CD4-positive, alpha-beta T cell treated with Interleukin-2 at 100 ng/mL for 4 hours (primary cell): Measurements from ENCODE around the gene NHERF2.

ENCODE experiments used
- DNase-seq: peaks from one replicate; pipeline ENCODE4 v3.0.0-alpha.2; 2020; ENCODE audit warnings: low spot score

NHERF2 gene

GRCh38 chr16:2061526-2061925 is 34.8 kb downstream of the NHERF2 start:
- DNase-seq = no peak

DNA sequence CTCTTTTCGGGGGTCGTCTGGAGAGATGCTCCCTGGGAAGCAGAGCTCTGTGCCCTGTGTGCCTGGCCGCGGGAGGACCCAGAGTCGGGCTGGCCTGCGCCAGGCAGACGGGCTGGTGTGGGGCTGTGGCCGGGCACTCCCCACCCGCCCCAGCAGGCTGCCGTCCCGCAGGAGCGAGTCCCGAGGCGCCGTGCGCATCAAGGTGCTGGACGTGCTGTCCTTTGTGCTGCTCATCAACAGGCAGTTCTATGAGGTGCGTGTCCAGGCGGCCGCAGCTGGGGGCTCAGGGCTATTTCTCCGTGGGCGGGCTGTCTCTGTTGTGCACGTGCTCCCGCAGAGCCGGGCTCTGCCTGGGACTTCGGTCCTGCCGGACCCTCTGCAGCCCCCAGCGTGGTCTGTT is 36.1 kb downstream of the NHERF2 start:
- no peak for DNase-seq

GRCh38 chr16:2063861-2064260 is 37.2 kb downstream of the NHERF2 start:
- DNase-seq = no peak

GRCh38 chr16:2064368-2064945 is 37.8 kb downstream of the NHERF2 start:
- DNase-seq = no peak

- DNase-seq = no peak
Measured at GRCh38 chr16:2066139-2066538, 39.4 kb downstream of the NHERF2 start.

DNA sequence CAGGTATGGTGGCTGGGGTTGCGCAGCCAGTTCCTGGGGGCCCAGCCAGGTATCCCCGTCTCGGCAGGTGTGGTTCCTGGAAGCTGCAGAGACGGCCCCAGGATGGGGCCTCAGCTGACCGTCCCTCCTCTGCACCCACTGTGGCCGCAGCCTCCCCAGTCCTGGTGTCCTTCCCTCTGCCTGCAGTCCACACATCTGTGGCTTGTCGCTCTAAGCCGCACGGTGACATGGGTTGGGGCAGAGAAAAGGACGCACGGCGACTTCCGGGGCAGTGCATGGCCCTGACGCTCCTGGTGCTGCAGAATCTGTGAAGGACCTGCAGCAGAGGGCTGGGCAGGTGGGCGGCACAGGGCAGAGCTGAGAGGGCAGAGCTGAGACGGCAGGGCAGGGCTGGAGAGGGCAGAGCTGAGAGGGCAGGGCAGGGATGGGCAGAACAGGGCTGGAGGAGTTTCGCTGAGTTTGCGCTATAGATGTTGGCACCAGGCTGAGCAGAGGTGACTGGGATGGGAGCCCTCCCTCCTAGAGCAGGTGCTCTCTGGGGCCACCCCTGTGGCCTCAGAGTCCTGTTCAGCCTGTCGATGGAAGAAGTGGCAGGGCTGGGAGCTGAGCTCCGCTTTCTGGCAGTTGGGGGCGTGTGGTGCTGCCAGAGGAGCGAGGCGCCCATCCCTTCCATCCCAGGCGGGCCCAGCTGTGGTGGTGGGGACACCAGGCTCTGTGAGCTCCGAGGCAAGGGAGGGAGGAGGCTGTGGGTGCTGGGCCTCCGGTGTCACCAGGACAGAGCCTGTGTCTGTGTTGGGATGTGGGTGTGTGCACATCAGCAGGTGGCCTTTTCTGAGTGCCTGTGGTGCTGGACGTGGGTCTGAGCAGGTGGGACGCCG is 44.1 kb downstream of the NHERF2 start:
- DNase-seq = no peak

- no peak for DNase-seq
Measured at GRCh38 chr16:2071454-2072202, 44.9 kb downstream of the NHERF2 start.

- DNase-seq = no peak
Measured at GRCh38 chr16:2072926-2073325, 46.2 kb downstream of the NHERF2 start.

GRCh38 chr16:2074071-2074470 is 47.4 kb downstream of the NHERF2 start:
- DNase-seq = no peak

- DNase-seq = no peak
Measured at GRCh38 chr16:2075631-2076030, 48.9 kb downstream of the NHERF2 start.

DNA sequence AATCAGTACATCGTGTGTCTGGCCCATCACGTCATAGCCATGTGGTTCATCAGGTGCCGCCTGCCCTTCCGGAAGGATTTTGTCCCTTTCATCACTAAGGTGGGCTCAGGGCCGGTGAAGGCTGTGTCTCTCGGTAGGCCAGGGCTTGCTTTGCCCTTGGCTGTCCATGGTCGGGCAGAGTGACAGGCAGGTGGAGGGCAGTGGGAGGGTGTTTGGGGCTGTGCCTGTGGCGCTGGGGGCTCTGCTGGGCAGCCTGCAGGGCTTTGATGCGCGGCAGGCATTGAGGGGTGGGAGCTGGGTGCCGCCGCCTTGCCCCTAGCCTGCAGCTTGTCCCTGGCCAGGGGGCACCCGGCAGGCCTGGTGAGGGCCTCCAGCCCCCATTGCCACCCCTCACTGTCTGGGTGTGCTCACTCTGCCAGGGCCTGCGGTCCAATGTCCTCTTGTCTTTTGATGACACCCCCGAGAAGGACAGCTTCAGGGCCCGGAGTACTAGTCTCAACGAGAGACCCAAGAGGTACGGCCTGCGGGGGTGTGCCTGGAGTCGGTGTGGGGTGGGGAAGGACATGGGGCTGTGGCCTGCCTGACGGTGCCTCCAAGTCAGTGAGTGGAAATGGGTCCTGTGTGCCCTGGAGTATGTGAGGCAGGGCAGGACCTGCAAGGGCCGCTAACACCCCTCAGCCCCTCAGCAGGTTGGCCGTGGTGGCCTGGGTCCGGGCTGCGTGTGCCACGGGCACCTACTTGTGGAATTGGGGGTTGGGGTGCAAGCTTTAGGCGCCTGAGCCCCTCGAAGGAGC is 49.6 kb downstream of the NHERF2 start:
- DNase-seq = no peak

DNA sequence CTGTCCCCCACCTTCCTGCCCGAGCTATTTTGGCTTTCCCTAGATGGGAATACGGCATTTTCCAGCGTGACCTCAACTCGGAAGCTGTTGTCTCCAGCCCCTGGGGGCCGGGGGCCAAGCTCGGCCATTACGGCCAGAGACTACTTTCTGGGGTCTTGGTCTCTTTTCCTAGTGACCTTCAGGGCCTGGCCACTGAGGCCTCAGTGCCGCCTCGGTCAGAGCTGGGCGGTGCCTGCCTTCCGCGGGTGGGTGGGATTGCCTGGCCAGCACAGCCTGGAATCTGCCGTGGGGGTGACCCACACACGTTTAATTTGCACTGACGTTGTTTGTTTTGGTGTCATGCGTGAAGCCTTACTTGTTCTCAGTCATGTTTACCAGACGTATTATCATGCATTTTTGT is 50.3 kb downstream of the NHERF2 start:
- DNase-seq = no peak

GRCh38 chr16:2077696-2078095 is 51.0 kb downstream of the NHERF2 start:
- no peak for DNase-seq

DNA sequence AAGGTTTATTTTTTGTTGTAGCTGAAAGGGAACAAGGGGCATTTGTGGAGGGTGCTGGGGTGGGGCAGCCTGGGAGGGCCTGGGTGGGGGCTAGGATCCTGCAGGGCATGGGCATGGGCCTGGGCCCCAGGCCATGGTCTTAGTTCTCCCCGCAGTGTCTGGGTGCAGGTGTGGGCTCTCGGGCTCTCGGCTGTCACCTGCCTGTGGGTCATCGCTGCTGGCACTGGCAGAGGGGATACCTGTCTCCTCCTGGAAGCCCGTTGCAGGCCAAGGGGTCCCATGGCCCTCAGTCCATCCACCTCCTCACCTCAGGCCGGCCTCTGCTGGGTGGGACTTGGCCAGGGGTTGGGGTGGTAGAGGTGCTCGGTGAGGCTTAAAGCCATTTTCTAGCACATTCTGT is 51.4 kb downstream of the NHERF2 start:
- DNase-seq = no peak

GRCh38 chr16:2078691-2079090 is 52.0 kb downstream of the NHERF2 start:
- no peak for DNase-seq

GRCh38 chr16:2079311-2079800 is 52.7 kb downstream of the NHERF2 start:
- DNase-seq = no peak

DNA sequence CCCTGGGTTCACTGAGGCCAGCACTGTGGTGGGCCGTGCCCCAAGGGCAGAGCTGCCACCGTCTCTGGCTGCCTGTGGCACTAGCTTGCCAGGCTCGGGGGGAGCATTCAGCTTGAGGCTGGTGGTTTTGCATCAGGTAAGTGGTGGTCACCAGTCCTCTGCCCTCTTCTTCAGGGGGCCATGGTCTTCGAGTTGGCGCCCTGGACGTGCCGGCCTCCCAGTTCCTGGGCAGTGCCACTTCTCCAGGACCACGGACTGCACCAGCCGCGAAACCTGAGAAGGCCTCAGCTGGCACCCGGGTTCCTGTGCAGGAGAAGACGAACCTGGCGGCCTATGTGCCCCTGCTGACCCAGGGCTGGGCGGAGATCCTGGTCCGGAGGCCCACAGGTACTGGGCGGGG is 53.3 kb downstream of the NHERF2 start:
- DNase-seq = no peak

DNA sequence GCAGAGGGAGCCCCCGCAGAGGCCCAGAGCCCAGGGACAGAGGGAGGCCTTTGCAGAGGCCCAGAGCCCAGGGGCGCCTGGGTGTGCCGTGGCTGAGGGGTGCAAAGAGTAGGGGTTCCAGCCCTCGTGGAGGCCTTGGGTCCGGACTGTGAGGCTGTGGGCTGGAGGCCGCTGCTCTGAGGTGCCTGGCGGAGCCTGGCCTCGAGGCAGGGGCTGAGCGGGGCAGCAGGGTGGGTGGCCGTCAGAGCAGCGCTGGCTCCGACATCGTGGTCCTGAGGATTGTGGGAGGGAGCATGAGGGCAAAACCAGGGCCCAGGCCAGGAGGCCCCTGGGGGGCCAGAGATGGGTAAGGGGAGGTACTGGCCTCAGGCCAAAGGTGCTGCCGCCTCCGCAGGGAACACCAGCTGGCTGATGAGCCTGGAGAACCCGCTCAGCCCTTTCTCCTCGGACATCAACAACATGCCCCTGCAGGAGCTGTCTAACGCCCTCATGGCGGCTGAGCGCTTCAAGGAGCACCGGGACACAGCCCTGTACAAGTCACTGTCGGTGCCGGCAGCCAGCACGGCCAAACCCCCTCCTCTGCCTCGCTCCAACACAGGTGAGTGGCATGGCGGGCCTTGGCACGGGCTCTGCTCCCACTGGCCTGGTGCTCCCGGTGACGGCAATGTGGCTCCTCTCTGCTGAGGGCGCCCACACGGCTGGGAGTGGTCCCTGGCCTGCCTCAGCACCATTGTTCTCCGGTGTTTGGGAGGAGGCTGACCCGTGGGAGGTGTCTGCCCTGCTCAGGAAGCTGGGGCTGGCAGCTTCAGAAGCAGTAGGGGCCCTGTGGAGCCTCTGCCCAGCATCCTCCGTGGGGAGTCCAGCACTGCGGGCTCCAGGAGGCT is 54.7 kb downstream of the NHERF2 start:
- no peak for DNase-seq

DNA sequence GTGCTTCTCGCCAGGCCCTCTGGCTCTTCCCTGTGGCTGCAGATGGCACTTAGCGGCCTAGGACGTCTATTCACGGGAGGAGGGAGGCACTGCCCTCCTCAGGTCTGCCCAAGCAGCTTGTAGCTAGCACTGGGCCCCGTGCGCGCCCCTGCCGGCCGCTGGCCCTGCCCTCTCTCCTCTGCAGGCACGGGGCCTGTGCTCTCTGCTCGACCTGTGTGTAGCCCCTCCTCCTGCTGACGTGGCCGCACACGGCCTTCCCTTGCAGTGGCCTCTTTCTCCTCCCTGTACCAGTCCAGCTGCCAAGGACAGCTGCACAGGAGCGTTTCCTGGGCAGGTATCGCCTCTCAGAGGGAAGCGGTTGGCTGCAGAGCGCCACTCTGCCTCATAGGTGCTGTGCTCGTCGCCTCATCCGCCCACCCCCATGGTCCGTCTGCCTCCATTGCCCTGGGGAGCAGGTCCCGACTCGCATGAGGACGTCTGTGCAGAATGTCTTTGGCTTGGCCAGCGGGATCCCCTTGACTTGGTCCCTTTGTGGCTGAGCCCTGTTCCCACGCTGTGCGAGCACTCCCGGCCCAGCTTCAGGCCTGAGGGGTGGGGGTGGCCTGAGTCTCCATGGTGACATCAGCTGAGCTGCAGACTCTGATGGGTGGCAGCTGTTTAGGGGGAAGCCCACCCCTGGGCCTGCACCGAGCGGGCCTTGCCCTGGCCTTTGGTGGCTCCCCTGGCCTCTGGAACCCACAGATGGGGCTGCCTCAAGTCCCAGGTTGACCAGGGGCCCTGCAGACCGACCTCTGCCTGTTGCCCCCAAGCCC is 55.7 kb downstream of the NHERF2 start:
- DNase-seq = no peak

GRCh38 chr16:2082983-2083364 is 56.3 kb downstream of the NHERF2 start:
- DNase-seq = no peak
